Endothelial cell of hepatic sinusoid (primary cell): ENCODE measurements around the gene GPR137B.
"Not testable (repeated sequence)": the region's sequence is repeated elsewhere in the genome, so short reads cannot be mapped to it uniquely, and the experiment has no call there.

Experiments
- in situ Hi-C: cut with HindIII; loops from 2 replicates; pipeline ENCODE4 v1.10.0; 2017; ENCODE audit warnings: low sequenced_read_pairs

The GPR137B gene

GRCh38 chr1:236158072-236158471 is 15.7 kb downstream of the GPR137B start:
- in situ Hi-C loops: not testable (repeated sequence)

GRCh38 chr1:236158719-236159118 is 16.4 kb downstream of the GPR137B start:
- in situ Hi-C loops: no loop called here

GRCh38 chr1:236159704-236160539 is 17.6 kb downstream of the GPR137B start:
- in situ Hi-C loops: no loop called here

- in situ Hi-C loops: no loop called here
These were observed 18.3 kb downstream of the GPR137B start for GRCh38 chr1:236160540-236161127.

- in situ Hi-C loops: no loop called here
These were observed 18.9 kb downstream of the GPR137B start for GRCh38 chr1:236161230-236161629.

- in situ Hi-C loops: not testable (repeated sequence)
These were observed 19.4 kb downstream of the GPR137B start for GRCh38 chr1:236161755-236162154.

GRCh38 chr1:236163463-236164153 is 21.3 kb downstream of the GPR137B start:
- in situ Hi-C loops: no loop called here

- in situ Hi-C loops: no loop called here
These were observed 21.9 kb downstream of the GPR137B start for GRCh38 chr1:236164273-236164672.

GRCh38 chr1:236165238-236165981 is 23.1 kb downstream of the GPR137B start:
- in situ Hi-C loops: no loop called here

GRCh38 chr1:236166041-236166440 is 23.7 kb downstream of the GPR137B start:
- in situ Hi-C loops: no loop called here

- in situ Hi-C loops: no loop called here
These were observed 24.8 kb downstream of the GPR137B start for GRCh38 chr1:236167154-236167553.

GRCh38 chr1:236167578-236167977 is 25.2 kb downstream of the GPR137B start:
- in situ Hi-C loops: no loop called here

GRCh38 chr1:236168716-236169429 is 26.5 kb downstream of the GPR137B start:
- in situ Hi-C loops: no loop called here

GRCh38 chr1:236172041-236172579 is 29.8 kb downstream of the GPR137B start:
- in situ Hi-C loops: no loop called here

GRCh38 chr1:236173174-236173767 is 30.9 kb downstream of the GPR137B start:
- in situ Hi-C loops: no loop called here

- in situ Hi-C loops: no loop called here
These were observed 33.5 kb downstream of the GPR137B start for GRCh38 chr1:236175642-236176336.

GRCh38 chr1:236176337-236177336 is 34.3 kb downstream of the GPR137B start:
- in situ Hi-C loops: no loop called here

- in situ Hi-C loops: no loop called here
These were observed 37.3 kb downstream of the GPR137B start for GRCh38 chr1:236179634-236180033.
